UCSD-AML1 (cell line): ENCODE measurements around the gene LRRC25.

ENCODE experiments used
- DNase-seq: peaks from one replicate; lab custom pipeline; 2025; ENCODE audit not compliant: unreplicated experiment; lab: John Stamatoyannopoulos, UW

Gene LRRC25

GRCh38 chr19:18424890-18425514 is 27.6 kb upstream of the LRRC25 start:
- no peak for DNase-seq

DNA sequence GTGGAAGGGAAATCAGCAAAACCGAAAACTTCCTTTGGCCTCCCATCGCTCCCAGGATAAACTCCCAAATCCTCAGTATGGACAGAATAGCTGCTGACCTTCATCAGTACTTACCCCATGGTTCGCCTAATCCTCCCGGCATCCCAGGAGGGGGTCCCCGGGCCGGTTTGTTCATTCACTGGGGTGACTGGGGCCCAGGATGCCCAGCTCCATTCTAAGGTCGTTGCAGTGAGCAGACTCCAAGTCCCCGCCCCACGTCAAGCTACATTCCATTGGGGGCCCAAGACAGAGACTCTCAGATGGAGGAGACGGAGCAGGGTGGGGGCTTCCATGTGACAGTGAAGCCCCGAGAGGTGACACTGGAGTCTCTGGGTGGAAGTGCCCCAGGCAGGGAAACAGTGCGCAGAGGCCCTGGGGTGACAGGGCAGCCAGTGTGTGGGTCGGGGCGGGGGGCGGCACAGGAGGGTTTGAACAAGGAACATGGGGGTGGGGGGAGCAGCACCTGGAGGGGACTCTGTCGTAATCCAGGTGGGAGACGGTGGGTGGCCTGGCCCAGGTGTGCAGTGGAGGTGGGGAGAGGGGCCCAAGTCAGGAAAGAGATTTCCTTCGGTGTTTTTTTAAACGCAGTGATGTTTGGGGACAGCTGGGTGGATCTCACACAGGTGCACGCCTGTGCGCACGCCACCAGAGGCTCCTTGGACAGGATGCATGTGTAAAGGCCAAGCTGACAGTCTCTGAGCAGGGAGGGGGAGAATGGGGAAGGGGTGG is 26.9 kb upstream of the LRRC25 start:
- no peak for DNase-seq

DNA sequence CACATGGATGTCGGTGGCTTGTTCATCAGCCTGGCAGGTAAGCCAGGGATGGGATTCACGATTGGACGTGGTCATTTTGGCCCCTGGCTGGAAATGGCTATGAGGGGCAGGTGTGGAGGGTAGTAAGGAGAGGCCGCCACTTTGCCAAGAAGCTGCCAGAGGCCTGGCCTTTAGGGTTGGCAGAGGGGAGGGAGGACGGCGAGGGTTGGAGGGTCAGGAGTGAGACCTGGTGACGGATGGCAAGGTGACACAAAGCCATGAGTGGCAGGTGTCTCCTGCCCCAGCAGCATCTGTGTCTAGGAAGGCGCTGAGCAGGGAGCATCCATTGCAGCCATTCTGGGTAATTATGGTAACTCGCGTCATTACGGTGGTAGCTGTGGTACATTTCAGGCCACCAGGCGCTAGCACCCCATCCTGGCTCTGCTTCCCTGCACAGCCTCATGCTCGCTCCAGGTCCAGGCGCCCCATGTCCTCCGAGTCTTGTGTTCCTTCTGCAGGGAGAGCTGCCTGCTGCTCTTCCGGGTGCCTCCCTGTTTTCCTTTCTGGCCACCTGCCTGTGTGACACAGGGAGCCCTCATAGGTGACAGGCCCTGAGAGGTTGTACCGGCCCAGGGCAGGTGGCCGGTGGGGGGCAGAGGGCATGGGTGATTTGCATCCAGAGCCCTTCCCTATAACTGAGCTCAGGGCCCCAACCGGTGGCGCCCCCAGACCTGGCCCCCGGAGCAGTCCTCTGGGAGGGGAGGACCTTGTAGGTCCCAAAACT is 26.0 kb upstream of the LRRC25 start:
- no peak for DNase-seq

DNA sequence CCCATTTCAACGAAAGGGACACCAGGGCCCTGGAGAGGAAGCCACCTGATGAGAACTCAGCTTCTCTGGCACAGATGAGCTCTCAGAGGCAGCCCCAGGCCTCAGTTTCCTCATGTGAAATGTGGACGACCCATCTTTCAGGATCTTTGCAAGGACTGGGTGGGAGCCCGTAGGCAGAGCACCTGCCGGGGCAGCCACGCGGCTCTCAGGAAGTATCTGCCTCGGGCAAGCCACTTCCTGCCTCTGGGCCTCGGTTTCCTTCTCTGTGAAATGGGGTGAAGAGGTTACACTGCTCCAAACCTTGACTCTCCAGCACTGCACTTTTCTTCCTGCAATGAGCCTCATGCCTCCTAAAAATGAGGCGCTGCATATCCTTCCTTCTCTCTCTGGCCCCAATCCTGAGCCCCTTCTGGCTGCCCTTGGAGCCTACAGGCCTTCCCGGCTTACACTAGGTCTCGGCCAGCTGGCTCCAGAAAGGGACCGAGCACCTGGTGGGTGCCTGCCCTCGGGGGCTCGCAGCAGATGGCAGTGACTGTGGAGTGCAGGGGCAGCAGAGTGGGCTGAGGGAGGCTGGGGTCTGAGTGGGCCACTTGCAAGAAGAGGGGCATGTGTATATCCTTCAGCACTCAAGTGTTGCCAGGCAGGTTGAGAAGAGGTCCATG is 25.2 kb upstream of the LRRC25 start:
- no peak for DNase-seq

DNA sequence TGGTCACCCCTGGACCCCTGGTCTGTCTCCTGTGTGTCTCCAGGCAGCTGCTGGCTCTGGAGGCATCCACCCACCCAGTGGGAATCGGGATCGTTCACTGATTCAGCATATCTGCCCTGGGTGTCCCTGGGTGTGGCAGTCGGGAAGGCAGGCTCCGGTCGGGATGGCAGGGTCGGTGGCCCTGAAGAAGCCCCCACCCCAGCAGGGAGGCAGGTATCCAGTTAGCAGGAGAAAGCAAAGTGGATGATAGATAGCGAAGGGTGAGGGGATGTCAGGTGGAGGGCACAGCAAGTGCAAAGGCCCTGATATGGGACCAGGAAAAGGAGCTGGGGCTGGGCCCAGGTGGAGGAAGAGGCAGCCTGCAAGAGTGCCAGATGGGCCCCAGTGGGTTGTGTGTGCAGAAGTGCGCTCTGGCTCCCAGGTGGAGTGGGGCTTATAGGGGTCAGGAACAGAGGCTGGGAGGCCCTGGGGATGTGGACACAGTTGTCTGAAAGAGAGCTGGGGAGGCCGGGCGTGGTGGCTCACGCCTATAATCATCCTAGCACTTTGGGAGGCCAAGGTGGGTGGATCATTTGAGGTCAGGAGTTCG is 24.0 kb upstream of the LRRC25 start:
- DNase-seq: no peak

DNA sequence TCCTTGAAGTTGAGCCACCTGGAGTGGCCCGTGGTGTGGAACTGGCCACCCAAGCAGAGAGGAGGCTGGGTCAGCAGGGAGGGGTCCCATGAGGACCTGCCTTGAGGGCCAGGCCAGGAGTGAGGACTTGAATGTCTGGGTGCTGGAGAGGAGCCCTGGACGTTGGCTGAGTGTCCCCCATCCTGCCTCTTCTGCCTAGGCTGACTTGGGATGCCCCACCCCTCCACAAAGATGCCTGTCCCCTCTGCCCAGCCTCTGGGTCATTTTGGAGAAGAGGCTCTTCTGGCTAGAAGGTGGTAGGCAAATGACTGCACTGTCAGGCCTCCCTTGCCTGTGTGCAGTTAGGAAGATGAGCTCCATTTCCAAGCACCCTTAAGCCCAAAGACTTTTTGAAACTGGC is 23.5 kb upstream of the LRRC25 start:
- no peak for DNase-seq

DNA sequence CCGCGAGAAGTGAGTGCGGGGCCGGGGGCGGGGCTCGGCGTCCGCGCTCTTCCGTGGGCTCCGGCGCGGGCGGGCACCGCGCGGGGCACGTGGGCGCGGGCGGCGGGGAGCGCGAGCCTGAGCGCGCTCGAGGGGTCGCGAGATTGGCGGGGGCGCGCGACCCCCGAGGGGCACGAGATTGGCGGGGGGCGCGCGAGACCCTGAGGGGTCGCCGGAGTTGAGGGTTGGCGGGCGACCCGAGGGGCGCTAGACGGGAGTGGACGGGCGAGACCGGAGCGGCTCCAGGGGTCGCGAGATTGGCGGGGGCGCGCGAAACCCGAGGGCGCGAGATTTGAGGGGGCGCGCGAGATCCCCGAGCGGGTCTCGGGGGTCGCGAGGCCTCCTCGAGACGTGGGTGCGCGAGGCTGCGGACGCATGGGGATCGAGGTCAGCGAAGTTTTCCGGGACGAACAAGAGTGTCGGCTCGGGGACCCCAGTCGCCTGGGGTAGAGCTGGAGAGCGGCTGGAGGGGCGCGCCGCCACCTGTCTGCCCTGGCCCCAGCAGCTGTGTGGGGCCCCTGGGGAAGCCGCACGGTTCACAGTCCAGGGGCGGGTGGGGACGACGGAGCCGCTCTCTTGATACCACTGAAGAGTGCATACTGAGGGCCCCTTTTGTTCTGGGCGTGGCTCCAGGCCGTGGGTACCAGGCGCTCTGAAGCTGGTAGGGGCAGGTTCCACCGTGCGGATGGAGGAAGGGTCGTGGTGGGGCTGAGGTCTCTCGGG is 22.5 kb upstream of the LRRC25 start:
- peak; percentile 58 for DNase-seq

- peak; percentile 91 for DNase-seq
Measured at GRCh38 chr19:18419195-18419698, 21.8 kb upstream of the LRRC25 start, which contains the start of gene SSBP4. SSBP4 (plus strand) TSS chr19:18419398; CDS start chr19:18419649, 251 bp downstream.

- peak; percentile 70 for DNase-seq
Measured at GRCh38 chr19:18418483-18419194, 21.2 kb upstream of the LRRC25 start.

- DNase-seq: no peak
Measured at GRCh38 chr19:18418029-18418482, 20.6 kb upstream of the LRRC25 start.

GRCh38 chr19:18417250-18418028 is 20.0 kb upstream of the LRRC25 start:
- DNase-seq: peak; percentile 95

DNA sequence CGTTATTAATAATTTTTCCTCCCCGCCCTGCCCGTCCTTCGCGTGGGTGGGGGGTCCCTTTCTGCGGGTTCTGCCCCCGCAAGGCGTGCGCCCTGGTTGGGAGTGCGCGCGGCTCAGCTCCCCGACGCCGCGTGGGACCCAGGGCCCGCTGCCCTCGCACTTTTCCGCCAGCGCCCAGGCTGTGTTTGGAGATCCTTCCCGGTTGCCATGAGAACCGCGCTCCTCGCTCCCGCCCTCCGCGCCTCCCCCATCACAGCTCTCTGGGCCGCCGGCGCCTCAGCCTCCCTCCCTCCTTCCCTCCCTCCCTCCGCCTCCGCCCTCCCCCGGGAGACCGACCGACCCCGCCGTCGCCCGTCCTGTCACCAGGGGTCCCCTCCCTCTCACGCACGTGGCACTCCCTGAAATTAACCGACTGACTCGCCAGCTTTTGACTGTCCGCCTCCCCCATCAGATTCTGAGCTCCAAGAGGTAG is 19.4 kb upstream of the LRRC25 start:
- DNase-seq: peak; percentile 93

GRCh38 chr19:18415178-18415867 is 17.9 kb upstream of the LRRC25 start:
- DNase-seq: peak; percentile 93

DNA sequence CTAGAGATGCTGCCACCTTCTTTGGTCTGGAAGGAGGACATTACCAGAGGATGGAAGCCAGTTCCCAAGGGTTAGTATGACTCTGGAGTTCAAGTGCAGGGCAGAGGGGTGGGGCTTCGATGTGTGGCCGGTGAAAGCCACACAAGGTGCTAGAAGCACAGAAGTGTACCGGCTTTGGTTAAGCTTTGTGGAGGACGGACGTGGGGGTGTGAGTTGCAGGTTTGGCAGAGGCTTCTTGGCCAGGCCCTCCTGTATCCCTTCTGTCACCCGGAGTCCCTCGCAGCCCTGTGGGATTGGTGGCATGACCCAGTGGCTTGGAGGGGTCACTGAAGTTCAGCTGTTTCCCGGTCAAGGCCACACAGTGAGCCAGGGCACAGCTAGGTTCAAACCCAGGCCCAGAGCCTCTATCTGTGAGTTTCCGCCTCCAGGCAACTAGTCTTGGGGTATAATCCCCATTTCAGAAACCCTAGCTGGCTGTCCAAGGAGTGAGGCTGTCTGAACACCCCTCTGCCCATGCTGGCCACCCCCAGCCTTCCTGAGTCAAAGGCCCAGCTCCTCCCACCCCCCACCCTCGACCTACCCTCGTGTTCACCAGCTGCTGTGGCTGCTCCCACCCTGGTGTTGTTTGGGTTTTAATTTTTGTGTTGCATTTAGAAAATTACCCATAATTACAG is 17.2 kb upstream of the LRRC25 start:
- DNase-seq: peak; percentile 72

GRCh38 chr19:18412610-18413239 is 15.3 kb upstream of the LRRC25 start:
- DNase-seq: no peak

GRCh38 chr19:18408053-18408476 is 10.6 kb upstream of the LRRC25 start:
- DNase-seq: peak; percentile 68

DNA sequence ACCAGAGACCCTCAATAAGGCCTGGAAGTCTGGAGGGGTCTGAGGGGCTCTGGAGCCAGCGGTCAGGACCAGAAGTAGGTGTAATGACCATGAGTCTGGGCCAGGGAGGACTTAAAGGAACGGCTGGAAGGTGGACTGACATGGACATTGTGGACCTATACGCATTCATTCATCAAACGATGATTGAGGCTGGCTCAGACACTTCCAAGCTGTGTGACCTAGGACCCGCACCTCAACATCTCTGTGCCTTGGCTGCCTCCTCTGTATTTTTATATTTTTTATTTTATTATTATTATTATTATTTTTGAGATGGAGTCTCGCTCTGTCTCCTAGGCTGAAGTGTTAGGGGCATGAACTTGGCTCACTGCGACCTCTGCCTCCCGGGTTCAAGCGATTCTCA is 9.3 kb upstream of the LRRC25 start:
- DNase-seq: no peak
